CD4-positive, alpha-beta T cell treated with Interleukin-6 for 4 hours (primary cell): ENCODE measurements around the gene SARNP.
"Not testable (repeated sequence)": the region's sequence is repeated elsewhere in the genome, so short reads cannot be mapped to it uniquely, and the experiment has no call there.

Experiments used
- DNase-seq: peaks from one replicate; pipeline ENCODE4 v3.0.0-alpha.2; 2020; ENCODE audit warnings: mixed read lengths

SARNP gene

GRCh38 chr12:55789171-55789570, 28.4 kb downstream of the SARNP start:
- no peak for DNase-seq

- no peak for DNase-seq
Observed at GRCh38 chr12:55788546-55788945, 29.0 kb downstream of the SARNP start.

GRCh38 chr12:55780685-55781084, 36.8 kb downstream of the SARNP start:
- DNase-seq, result no peak

GRCh38 chr12:55777856-55778255, 39.7 kb downstream of the SARNP start:
- no peak for DNase-seq

GRCh38 chr12:55771736-55772135, 45.8 kb downstream of the SARNP start:
- no peak for DNase-seq

- DNase-seq, result no peak
Observed at GRCh38 chr12:55767156-55767555, 50.4 kb downstream of the SARNP start.

GRCh38 chr12:55765736-55766290, 51.7 kb downstream of the SARNP start:
- DNase-seq, result no peak

- DNase-seq, result no peak
Observed at GRCh38 chr12:55762646-55763045, 54.9 kb downstream of the SARNP start.

GRCh38 chr12:55760663-55761062, 56.9 kb downstream of the SARNP start:
- no peak for DNase-seq

GRCh38 chr12:55758575-55758974, 58.9 kb downstream of the SARNP start:
- DNase-seq, result not testable (repeated sequence)

- DNase-seq, result no peak
Observed at GRCh38 chr12:55757701-55758100, 59.8 kb downstream of the SARNP start.

GRCh38 chr12:55755246-55755645, 62.3 kb downstream of the SARNP start:
- DNase-seq, result no peak

GRCh38 chr12:55748230-55748993, 69.1 kb downstream of the SARNP start:
- DNase-seq, result no peak

GRCh38 chr12:55746913-55747231, 70.7 kb downstream of the SARNP start:
- DNase-seq, result no peak

GRCh38 chr12:55746174-55746912, 71.2 kb downstream of the SARNP start:
- DNase-seq, result no peak

GRCh38 chr12:55745361-55746173, 72.0 kb downstream of the SARNP start:
- no peak for DNase-seq

GRCh38 chr12:55744340-55745030, 73.0 kb downstream of the SARNP start:
- no peak for DNase-seq

- DNase-seq, result peak; percentile 60
Observed at GRCh38 chr12:55743406-55744339, 73.9 kb downstream of the SARNP start.

GRCh38 chr12:55742719-55743405, 74.7 kb downstream of the SARNP start, which contains the start of gene GDF11:
TSS of gene GDF11 (plus strand) at chr12:55743122. CDS start at chr12:55743317, 195 bp downstream.
- peak; percentile 84 for DNase-seq

- DNase-seq, result no peak
Observed at GRCh38 chr12:55741931-55742680, 75.4 kb downstream of the SARNP start.
